HepG2 (cell line): ENCODE data around the gene OR1J2. TPM values are rescaled to one million over a fixed set of nuclear protein-coding genes. Genes with fewer than 3 reads are reported as not detected.

Experiments used
- ATAC-seq: fragments of 200-7000 bp; cut with Tn5 transposase; 3 replicates; pipeline ENCODE4 v1.9.1; 2020; ENCODE audit warnings: mild to moderate bottlenecking, moderate library complexity
- BruUV-seq: library from RNA; stranded (reverse); fragments of 400-500 nt; replicated peaks from 2 replicates; lab custom pipeline; 2021; lab: Mats Ljungman, UMichigan
- CTCF ChIA-PET: fragments of 300-600 bp; formaldehyde crosslinking; extraction: SDS; loops from one replicate; lab custom pipeline; 2021; ENCODE audit warnings: low total read pairs, inconsistent platforms, low intra/inter-chr PET ratio; lab: Yijun Ruan, JAX
- POLR2A ChIA-PET: fragments of 350-600 bp; sonication (Branson Sonifier 250); formaldehyde crosslinking; loops from one replicate; lab custom pipeline; 2020; ENCODE audit warnings: antibody characterized with exemption, inconsistent platforms; lab: Yijun Ruan, JAX
- DNase-seq: peaks from one replicate; pipeline ENCODE4 v3.0.0-alpha.2; 2015; ENCODE audit warnings: low spot score
- FAIRE-seq: peaks from 3 replicates; lab custom pipeline; 2011; peaks lifted over from hg19 to GRCh38; lab: Jason Lieb, UNC
- H2AFZ ChIP-seq: one replicate; pipeline ENCODE4 v1.6.1; 2011; ENCODE audit warnings: low read length, inconsistent platforms
- H3K27ac ChIP-seq: fragments of 300-600 bp; 3 replicates; pipeline ENCODE4 v1.8.0; 2011; ENCODE audit warnings: mixed run types, mild to moderate bottlenecking, mixed read lengths, low read length, inconsistent platforms; ENCODE audit not compliant: insufficient read depth; ENCODE audit errors: extremely low read length
- H3K27me3 ChIP-seq, 2 experiments: fragments of 200-600 bp in 1 of 2; 2 replicates in 1 of 2; 3 replicates in 1 of 2; pipeline versions ENCODE4 v1.6.0 to v1.8.0; 2011; ENCODE audit warnings: low read length in 2 of 2, mild to moderate bottlenecking in 2 of 2, moderate library complexity in 2 of 2, inconsistent platforms in 1 of 2; ENCODE audit not compliant: insufficient read depth in 2 of 2, control insufficient read depth in 1 of 2
- H3K36me3 ChIP-seq, 2 experiments: fragments of 200-600 bp in 1 of 2; replicated peaks in 1 of 2; 2 replicates in 1 of 2; 3 replicates in 1 of 2; pipeline versions ENCODE4 v1.5.1 to v1.8.0; 2011; ENCODE audit warnings: low read length in 2 of 2, inconsistent platforms in 1 of 2; ENCODE audit not compliant: insufficient read depth in 2 of 2, control insufficient read depth in 1 of 2
- H3K4me1 ChIP-seq: 2 replicates; pipeline ENCODE4 v1.5.1; 2012; ENCODE audit warnings: low read length, inconsistent platforms; ENCODE audit not compliant: insufficient read depth
- H3K4me2 ChIP-seq: 2 replicates; pipeline ENCODE4 v1.6.0; 2011; ENCODE audit warnings: low read depth, low read length, inconsistent platforms
- H3K4me3 ChIP-seq, 3 experiments: fragments of 200-600 bp in 1 of 3; sonication (generic), shearing (Covaris generic) in 1 of 3; replicated peaks in 1 of 3; 2 replicates each; pipeline ENCODE4 v1.5.1; 2011 to 2016; ENCODE audit warnings: low read length in 3 of 3, inconsistent platforms in 2 of 3, low read depth in 2 of 3, mild to moderate bottlenecking in 2 of 3, control low read depth in 1 of 3, mixed read lengths in 1 of 3; ENCODE audit not compliant: insufficient read depth in 1 of 3
- H3K79me2 ChIP-seq: one replicate; pipeline ENCODE4 v1.6.1; 2011; ENCODE audit warnings: low read length, inconsistent platforms; ENCODE audit not compliant: insufficient read depth
- H3K9ac ChIP-seq: 2 replicates; pipeline ENCODE4 v1.6.0; 2011; ENCODE audit warnings: mild to moderate bottlenecking, low read depth, low read length, inconsistent platforms; ENCODE audit not compliant: insufficient read depth
- H3K9me3 ChIP-seq: 2 replicates; pipeline ENCODE4 v1.5.1; 2012; ENCODE audit warnings: mild to moderate bottlenecking, low read length
- H4K20me1 ChIP-seq: 2 replicates; pipeline ENCODE4 v1.6.0; 2011; ENCODE audit warnings: inconsistent platforms, mild to moderate bottlenecking, low read length, moderate library complexity; ENCODE audit not compliant: insufficient read depth
- ARNT2 ChIP-seq: sonication (generic); formaldehyde crosslinking; IDR thresholded peaks from 2 replicates; pipeline ENCODE4 v1.8.0; 2022; ENCODE audit warnings: mild to moderate bottlenecking, low read depth, missing genetic modification reagents, moderate library complexity
- CHD4 ChIP-seq: fragments of 200-600 bp; sonication (generic); IDR thresholded peaks from 2 replicates; pipeline ENCODE4 v1.7.0; 2017; ENCODE audit warnings: mild to moderate bottlenecking, low read length, borderline replicate concordance
- NFKB2 ChIP-seq: sonication (generic); formaldehyde crosslinking; IDR thresholded peaks from 2 replicates; pipeline ENCODE4 v1.4.0; 2020; ENCODE audit warnings: missing genetic modification reagents, borderline replicate concordance
- NR2F6 ChIP-seq, 2 experiments: IDR thresholded peaks; 2 replicates each; pipeline ENCODE4 v1.6.1; 2016; ENCODE audit warnings: antibody characterized with exemption in 1 of 2, mild to moderate bottlenecking in 1 of 2
- THYN1 ChIP-seq: sonication (generic); formaldehyde crosslinking; IDR thresholded peaks from 2 replicates; pipeline ENCODE4 v1.8.1; 2023; ENCODE audit warnings: low read depth, mild to moderate bottlenecking, moderate library complexity, missing genetic modification reagents, borderline replicate concordance
- ZBTB42 ChIP-seq: sonication (generic); formaldehyde crosslinking; IDR thresholded peaks from 2 replicates; pipeline ENCODE4 v1.5.0; 2020; ENCODE audit warnings: mild to moderate bottlenecking, missing genetic modification reagents
- ZNF160 ChIP-seq: sonication (generic); formaldehyde crosslinking; IDR thresholded peaks from 2 replicates; pipeline ENCODE4 v1.8.0; 2022; ENCODE audit warnings: mild to moderate bottlenecking, inconsistent platforms, missing genetic modification reagents
- ZNF350 ChIP-seq: sonication (generic); formaldehyde crosslinking; IDR thresholded peaks from 2 replicates; pipeline ENCODE4 v1.4.0; 2020; ENCODE audit warnings: mild to moderate bottlenecking, low read depth, missing genetic modification reagents, borderline replicate concordance
- ZNF382 ChIP-seq: sonication (generic); formaldehyde crosslinking; IDR thresholded peaks from 2 replicates; pipeline ENCODE4 v1.5.0; 2020; ENCODE audit warnings: missing genetic modification reagents, mild to moderate bottlenecking, borderline replicate concordance
- WGBS: methylation state at CpG from one replicate; pipeline ENCODE4 v1.1.6; 2017; ENCODE audit warnings: low lambda C conversion rate; 5-methylcytosine and 5-hydroxymethylcytosine counted together
- in situ Hi-C: cut with HindIII; loops from 2 replicates; pipeline ENCODE4 v1.10.0; 2017; ENCODE audit warnings: low pct_unique_long_range_greater_than_20kb; ENCODE audit not compliant: extremely low pct_ligation_motif_present
- intact Hi-C: fragments of 100-400 bp; cut with micrococcal nuclease; formaldehyde crosslinking; loops from one replicate; pipeline ENCODE4 v1.10.0; 2022; ENCODE audit not compliant: unreplicated experiment
- polyA plus RNA-seq, 8 experiments: library from polyadenylated mRNA; depleted of rRNA in 3 of 8; stranded (reverse) in 7 of 8; unstranded in 1 of 8; fragments of >200 nt; fragmentation: Illumina TruSeq in 4 of 8; extraction: Trizol in 4 of 8; gene quantifications; 2 replicates each; pipeline versions ENCODE4 v1.2.1 to v1.2.3, GENCODE V29; 2011 to 2016; ENCODE audit warnings: low read depth in 4 of 8, missing spikeins in 1 of 8, mixed read lengths in 1 of 8; ENCODE audit not compliant: insufficient read depth in 1 of 8
- total RNA-seq, 5 experiments: library from RNA; depleted of rRNA; stranded (reverse); fragments of >200 nt; fragmentation: Illumina TruSeq; extraction: Trizol; gene quantifications; 2 replicates each; pipeline ENCODE4 v1.2.3, GENCODE V29; 2016; ENCODE audit warnings: low read depth in 1 of 5
- TF ChIP-seq, protein P1 (sequence below): sonication (generic); formaldehyde crosslinking; IDR thresholded peaks from 2 replicates; pipeline ENCODE4 v1.4.0; 2020; ENCODE audit warnings: missing genetic modification reagents
- TF ChIP-seq, protein P2 (sequence below): sonication (generic); formaldehyde crosslinking; conservative IDR thresholded peaks from 2 replicates; pipeline ENCODE4 v1.8.0; 2022; ENCODE audit warnings: low read depth, missing genetic modification reagents
- TF ChIP-seq, protein P3 (sequence below): sonication (generic); formaldehyde crosslinking; IDR thresholded peaks from 2 replicates; pipeline ENCODE4 v1.5.0; 2020; ENCODE audit warnings: mild to moderate bottlenecking, low read depth, missing genetic modification reagents, borderline replicate concordance
- TF ChIP-seq, protein P4 (sequence below): sonication (generic); formaldehyde crosslinking; IDR thresholded peaks from 2 replicates; pipeline ENCODE4 v1.8.1; 2022; ENCODE audit warnings: mild to moderate bottlenecking, missing genetic modification reagents

OR1J2 gene
- total and polyA plus RNA-seq, 2 of the 13 experiments (the other 11 are each of a cell fraction or from before 2014, with no cell fraction given) = not detected

DNA sequence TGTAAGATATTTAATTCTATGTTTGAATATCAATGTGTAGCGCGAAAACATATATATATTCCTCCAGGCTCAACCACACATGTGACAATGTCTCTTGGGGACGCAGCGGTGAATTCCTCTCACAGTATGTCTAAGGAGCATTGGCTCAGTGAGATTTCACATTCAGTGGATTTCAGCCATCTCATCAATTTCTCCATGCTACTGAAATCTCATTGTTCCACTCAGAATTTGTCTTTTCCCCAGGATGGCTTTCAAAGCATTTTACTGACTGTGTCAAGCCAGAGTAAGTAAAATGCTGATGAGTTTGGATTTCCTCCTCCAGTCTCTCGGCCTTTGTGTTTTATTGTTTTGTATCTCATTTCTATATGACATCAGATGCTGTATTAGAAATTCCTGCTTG lies 31.5 kb upstream of the OR1J2 start:
- 66% methylated on average over 5 of the region's 5 CpGs for WGBS
- H3K9ac ChIP-seq = no peak overlapping the region
- H2AFZ ChIP-seq = no peak overlapping the region
- H3K4me3 ChIP-seq = no peak overlapping the region
- H3K9me3 ChIP-seq = no peaks in the 10 kb centered on the region
- H3K4me2 ChIP-seq = no peak overlapping the region
- H3K27me3 ChIP-seq = no peaks in the 10 kb centered on the region
- no peak for FAIRE-seq
- in situ Hi-C loops (no loop called here), intact Hi-C loops (no loop called here)
- no peaks in the 10 kb centered on the region for H3K4me1 ChIP-seq
- no peak overlapping the region for H3K27ac ChIP-seq
- ChIA-PET CTCF (no interaction called here), POLR2A (no interaction called here)
- H3K36me3 ChIP-seq = no peaks in the 10 kb centered on the region
- ATAC-seq = no peak
- no peaks in the 10 kb centered on the region for H3K79me2 ChIP-seq
- no peak for DNase-seq
- no TSS peak for BruUV-seq
- H4K20me1 ChIP-seq = no peaks in the 10 kb centered on the region
- TF ChIP-seq ZBTB42 (CRISPR knock-in tag) = no peak
- TF ChIP-seq, protein P1, sequence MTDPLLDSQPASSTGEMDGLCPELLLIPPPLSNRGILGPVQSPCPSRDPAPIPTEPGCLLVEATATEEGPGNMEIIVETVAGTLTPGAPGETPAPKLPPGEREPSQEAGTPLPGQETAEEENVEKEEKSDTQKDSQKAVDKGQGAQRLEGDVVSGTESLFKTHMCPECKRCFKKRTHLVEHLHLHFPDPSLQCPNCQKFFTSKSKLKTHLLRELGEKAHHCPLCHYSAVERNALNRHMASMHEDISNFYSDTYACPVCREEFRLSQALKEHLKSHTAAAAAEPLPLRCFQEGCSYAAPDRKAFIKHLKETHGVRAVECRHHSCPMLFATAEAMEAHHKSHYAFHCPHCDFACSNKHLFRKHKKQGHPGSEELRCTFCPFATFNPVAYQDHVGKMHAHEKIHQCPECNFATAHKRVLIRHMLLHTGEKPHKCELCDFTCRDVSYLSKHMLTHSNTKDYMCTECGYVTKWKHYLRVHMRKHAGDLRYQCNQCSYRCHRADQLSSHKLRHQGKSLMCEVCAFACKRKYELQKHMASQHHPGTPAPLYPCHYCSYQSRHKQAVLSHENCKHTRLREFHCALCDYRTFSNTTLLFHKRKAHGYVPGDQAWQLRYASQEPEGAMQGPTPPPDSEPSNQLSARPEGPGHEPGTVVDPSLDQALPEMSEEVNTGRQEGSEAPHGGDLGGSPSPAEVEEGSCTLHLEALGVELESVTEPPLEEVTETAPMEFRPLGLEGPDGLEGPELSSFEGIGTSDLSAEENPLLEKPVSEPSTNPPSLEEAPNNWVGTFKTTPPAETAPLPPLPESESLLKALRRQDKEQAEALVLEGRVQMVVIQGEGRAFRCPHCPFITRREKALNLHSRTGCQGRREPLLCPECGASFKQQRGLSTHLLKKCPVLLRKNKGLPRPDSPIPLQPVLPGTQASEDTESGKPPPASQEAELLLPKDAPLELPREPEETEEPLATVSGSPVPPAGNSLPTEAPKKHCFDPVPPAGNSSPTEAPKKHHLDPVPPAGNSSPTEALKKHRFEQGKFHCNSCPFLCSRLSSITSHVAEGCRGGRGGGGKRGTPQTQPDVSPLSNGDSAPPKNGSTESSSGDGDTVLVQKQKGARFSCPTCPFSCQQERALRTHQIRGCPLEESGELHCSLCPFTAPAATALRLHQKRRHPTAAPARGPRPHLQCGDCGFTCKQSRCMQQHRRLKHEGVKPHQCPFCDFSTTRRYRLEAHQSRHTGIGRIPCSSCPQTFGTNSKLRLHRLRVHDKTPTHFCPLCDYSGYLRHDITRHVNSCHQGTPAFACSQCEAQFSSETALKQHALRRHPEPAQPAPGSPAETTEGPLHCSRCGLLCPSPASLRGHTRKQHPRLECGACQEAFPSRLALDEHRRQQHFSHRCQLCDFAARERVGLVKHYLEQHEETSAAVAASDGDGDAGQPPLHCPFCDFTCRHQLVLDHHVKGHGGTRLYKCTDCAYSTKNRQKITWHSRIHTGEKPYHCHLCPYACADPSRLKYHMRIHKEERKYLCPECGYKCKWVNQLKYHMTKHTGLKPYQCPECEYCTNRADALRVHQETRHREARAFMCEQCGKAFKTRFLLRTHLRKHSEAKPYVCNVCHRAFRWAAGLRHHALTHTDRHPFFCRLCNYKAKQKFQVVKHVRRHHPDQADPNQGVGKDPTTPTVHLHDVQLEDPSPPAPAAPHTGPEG (CRISPR knock-in tag) = no peak
- no peak for TF ChIP-seq NFKB2 (CRISPR knock-in tag)
- TF ChIP-seq, protein P2, sequence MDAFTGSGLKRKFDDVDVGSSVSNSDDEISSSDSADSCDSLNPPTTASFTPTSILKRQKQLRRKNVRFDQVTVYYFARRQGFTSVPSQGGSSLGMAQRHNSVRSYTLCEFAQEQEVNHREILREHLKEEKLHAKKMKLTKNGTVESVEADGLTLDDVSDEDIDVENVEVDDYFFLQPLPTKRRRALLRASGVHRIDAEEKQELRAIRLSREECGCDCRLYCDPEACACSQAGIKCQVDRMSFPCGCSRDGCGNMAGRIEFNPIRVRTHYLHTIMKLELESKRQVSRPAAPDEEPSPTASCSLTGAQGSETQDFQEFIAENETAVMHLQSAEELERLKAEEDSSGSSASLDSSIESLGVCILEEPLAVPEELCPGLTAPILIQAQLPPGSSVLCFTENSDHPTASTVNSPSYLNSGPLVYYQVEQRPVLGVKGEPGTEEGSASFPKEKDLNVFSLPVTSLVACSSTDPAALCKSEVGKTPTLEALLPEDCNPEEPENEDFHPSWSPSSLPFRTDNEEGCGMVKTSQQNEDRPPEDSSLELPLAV (CRISPR knock-in tag) = no peak
- TF ChIP-seq ZNF382 (CRISPR knock-in tag) = no peak
- TF ChIP-seq, protein P3, sequence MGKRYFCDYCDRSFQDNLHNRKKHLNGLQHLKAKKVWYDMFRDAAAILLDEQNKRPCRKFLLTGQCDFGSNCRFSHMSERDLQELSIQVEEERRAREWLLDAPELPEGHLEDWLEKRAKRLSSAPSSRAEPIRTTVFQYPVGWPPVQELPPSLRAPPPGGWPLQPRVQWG (CRISPR knock-in tag) = no peak
- no peak for TF ChIP-seq ARNT2 (CRISPR knock-in tag)
- no peak for TF ChIP-seq ZNF350 (CRISPR knock-in tag)
- TF ChIP-seq NR2F6 (IDR thresholded peaks at IDR 0.05) = no peak
- no peak for TF ChIP-seq NR2F6 (CRISPR knock-in tag; IDR thresholded peaks at IDR 0.05)
- TF ChIP-seq ZNF160 = no peak
- TF ChIP-seq, protein P4, sequence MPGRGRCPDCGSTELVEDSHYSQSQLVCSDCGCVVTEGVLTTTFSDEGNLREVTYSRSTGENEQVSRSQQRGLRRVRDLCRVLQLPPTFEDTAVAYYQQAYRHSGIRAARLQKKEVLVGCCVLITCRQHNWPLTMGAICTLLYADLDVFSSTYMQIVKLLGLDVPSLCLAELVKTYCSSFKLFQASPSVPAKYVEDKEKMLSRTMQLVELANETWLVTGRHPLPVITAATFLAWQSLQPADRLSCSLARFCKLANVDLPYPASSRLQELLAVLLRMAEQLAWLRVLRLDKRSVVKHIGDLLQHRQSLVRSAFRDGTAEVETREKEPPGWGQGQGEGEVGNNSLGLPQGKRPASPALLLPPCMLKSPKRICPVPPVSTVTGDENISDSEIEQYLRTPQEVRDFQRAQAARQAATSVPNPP (CRISPR knock-in tag) = no peak
- no peak for TF ChIP-seq THYN1 (CRISPR knock-in tag)
- TF ChIP-seq CHD4 = no peak
